SK-N-SH treated with all-trans-retinoic acid at 6 μM for 48 hours (cell line): ENCODE results near the gene PIK3CD.

ENCODE experiments used
- ATAC-seq: fragments of 200-7000 bp; cut with Tn5 transposase; 3 replicates; pipeline ENCODE4 v1.9.1; 2020; ENCODE audit warnings: mild to moderate bottlenecking, moderate library complexity
- ARNTL ChIP-seq: fragments of 450-650 bp; formaldehyde crosslinking; IDR thresholded peaks from 2 replicates; pipeline ENCODE4 v1.5.0; 2020; ENCODE audit warnings: low read depth, mild to moderate bottlenecking, moderate library complexity, borderline replicate concordance
- BACH2 ChIP-seq: fragments of 250-450 bp; sonication (Bioruptor Pico); IDR thresholded peaks from 2 replicates; pipeline ENCODE4 v1.9.0; 2021; ENCODE audit warnings: mild to moderate bottlenecking, borderline replicate concordance
- CSDC2 ChIP-seq: fragments of 250-450 bp; sonication (Bioruptor Pico); IDR thresholded peaks from 2 replicates; pipeline ENCODE4 v1.5.0; 2020; ENCODE audit warnings: mild to moderate bottlenecking, moderate library complexity
- ESRRG ChIP-seq: fragments of 250-450 bp; sonication (Bioruptor Pico); IDR thresholded peaks from 2 replicates; pipeline ENCODE4 v1.6.1; 2021; ENCODE audit warnings: mild to moderate bottlenecking
- GLIS3 ChIP-seq: fragments of 250-450 bp; sonication (Bioruptor Pico); IDR thresholded peaks from 2 replicates; pipeline ENCODE4 v1.5.0; 2020; ENCODE audit warnings: mild to moderate bottlenecking, moderate library complexity
- ISL1 ChIP-seq: fragments of 250-450 bp; sonication (Bioruptor Pico); IDR thresholded peaks from 2 replicates; pipeline ENCODE4 v2.1.2; 2022; ENCODE audit warnings: mild to moderate bottlenecking, moderate library complexity
- OSR1 ChIP-seq: fragments of 250-450 bp; sonication (Bioruptor Pico); IDR thresholded peaks from 2 replicates; pipeline ENCODE4 v1.8.0; 2022; ENCODE audit warnings: moderate library complexity, mild to moderate bottlenecking, inconsistent platforms
- PPARA ChIP-seq: fragments of 250-450 bp; sonication (Bioruptor Pico); IDR thresholded peaks from 2 replicates; pipeline ENCODE4 v1.5.0; 2020; ENCODE audit warnings: mild to moderate bottlenecking, borderline replicate concordance
- RARB ChIP-seq: fragments of 250-450 bp; sonication (Bioruptor Pico); IDR thresholded peaks from 2 replicates; pipeline ENCODE4 v1.8.0; 2021; ENCODE audit warnings: mild to moderate bottlenecking, moderate library complexity
- SNAI2 ChIP-seq: fragments of 250-450 bp; sonication (Bioruptor Pico); IDR thresholded peaks from 2 replicates; pipeline ENCODE4 v1.5.0; 2020; ENCODE audit warnings: mild to moderate bottlenecking, moderate library complexity
- TCF4 ChIP-seq: fragments of 250-450 bp; sonication (Bioruptor Pico); IDR thresholded peaks from 2 replicates; pipeline ENCODE4 v1.8.0; 2021; ENCODE audit warnings: mild to moderate bottlenecking, moderate library complexity, borderline replicate concordance
- TOX ChIP-seq: fragments of 250-450 bp; sonication (Bioruptor Pico); IDR thresholded peaks from 2 replicates; pipeline ENCODE4 v1.8.0; 2021; ENCODE audit warnings: mild to moderate bottlenecking, moderate library complexity, borderline replicate concordance
- ZC3H10 ChIP-seq: fragments of 250-450 bp; sonication (Bioruptor Pico); IDR thresholded peaks from 2 replicates; pipeline ENCODE4 v1.5.1; 2021; ENCODE audit warnings: mild to moderate bottlenecking, moderate library complexity
- ZFP3 ChIP-seq: fragments of 250-450 bp; sonication (Bioruptor Pico); IDR thresholded peaks from 2 replicates; pipeline ENCODE4 v1.5.0; 2020; ENCODE audit warnings: mild to moderate bottlenecking, moderate library complexity
- ZFP30 ChIP-seq: fragments of 450-650 bp; formaldehyde crosslinking; IDR thresholded peaks from 2 replicates; pipeline ENCODE4 v1.5.0; 2022; ENCODE audit warnings: mild to moderate bottlenecking, moderate library complexity
- ZNF565 ChIP-seq: fragments of 450-650 bp; formaldehyde crosslinking; conservative IDR thresholded peaks from 2 replicates; pipeline ENCODE4 v1.5.0; 2020; ENCODE audit warnings: low read depth, mild to moderate bottlenecking, moderate library complexity
- ZNF70 ChIP-seq: fragments of 450-650 bp; formaldehyde crosslinking; IDR thresholded peaks from 2 replicates; pipeline ENCODE4 v1.5.0; 2020; ENCODE audit warnings: mild to moderate bottlenecking, moderate library complexity
- ZNF8 ChIP-seq: fragments of 450-650 bp; formaldehyde crosslinking; IDR thresholded peaks from 2 replicates; pipeline ENCODE4 v1.5.0; 2020; ENCODE audit warnings: mild to moderate bottlenecking, moderate library complexity
- TF ChIP-seq, protein P1 (sequence below): fragments of 250-450 bp; sonication (Bioruptor Pico); IDR thresholded peaks from 2 replicates; pipeline ENCODE4 v1.8.0; 2020; ENCODE audit warnings: mild to moderate bottlenecking, moderate library complexity, borderline replicate concordance
- TF ChIP-seq, protein P2 (sequence below): fragments of 250-450 bp; sonication (Bioruptor Pico); IDR thresholded peaks from 2 replicates; pipeline ENCODE4 v1.8.0; 2021; ENCODE audit warnings: low read depth, mild to moderate bottlenecking, moderate library complexity, borderline replicate concordance
- TF ChIP-seq, protein P3 (sequence below): fragments of 250-450 bp; sonication (Bioruptor Pico); IDR thresholded peaks from 2 replicates; pipeline ENCODE4 v1.5.1; 2020; ENCODE audit warnings: low read depth, mild to moderate bottlenecking, moderate library complexity
- TF ChIP-seq, protein P4 (sequence below): fragments of 250-450 bp; sonication (Bioruptor Pico); IDR thresholded peaks from 2 replicates; pipeline ENCODE4 v1.5.0; 2020; ENCODE audit warnings: mild to moderate bottlenecking, moderate library complexity

PIK3CD gene

DNA sequence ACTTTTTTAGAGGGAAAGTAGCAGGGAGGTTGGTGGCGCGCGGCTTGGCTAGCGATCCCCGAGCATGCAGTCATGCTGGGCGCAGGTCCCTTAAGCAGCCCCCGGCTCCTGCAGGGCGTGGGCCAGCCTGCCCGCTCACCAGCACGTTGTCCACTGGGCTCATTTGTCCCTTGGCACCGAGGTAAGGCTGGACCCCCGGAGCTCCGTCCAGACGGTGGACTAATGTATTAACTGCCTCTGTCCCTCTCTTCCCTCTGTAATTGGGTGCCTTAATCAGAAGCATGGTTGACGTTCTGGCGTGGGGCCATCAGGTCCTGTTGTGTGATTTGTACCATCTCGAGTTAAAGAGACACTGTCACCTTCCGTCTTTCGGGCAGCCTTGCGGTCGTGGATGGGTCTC lies 45.1 kb upstream of the PIK3CD start (continued):
- TF ChIP-seq ZNF565 (CRISPR knock-in tag) (no peak), OSR1 (CRISPR knock-in tag) (no peak), RARB (no peak), ISL1 (CRISPR knock-in tag) (no peak), ZC3H10 (no peak), SNAI2 (CRISPR knock-in tag) (no peak), ESRRG (CRISPR knock-in tag) (no peak), CSDC2 (CRISPR knock-in tag) (no peak), ZNF8 (CRISPR knock-in tag) (no peak), BACH2 (CRISPR knock-in tag) (no peak), GLIS3 (no peak), ZNF70 (no peak)
- TF ChIP-seq, protein P1, sequence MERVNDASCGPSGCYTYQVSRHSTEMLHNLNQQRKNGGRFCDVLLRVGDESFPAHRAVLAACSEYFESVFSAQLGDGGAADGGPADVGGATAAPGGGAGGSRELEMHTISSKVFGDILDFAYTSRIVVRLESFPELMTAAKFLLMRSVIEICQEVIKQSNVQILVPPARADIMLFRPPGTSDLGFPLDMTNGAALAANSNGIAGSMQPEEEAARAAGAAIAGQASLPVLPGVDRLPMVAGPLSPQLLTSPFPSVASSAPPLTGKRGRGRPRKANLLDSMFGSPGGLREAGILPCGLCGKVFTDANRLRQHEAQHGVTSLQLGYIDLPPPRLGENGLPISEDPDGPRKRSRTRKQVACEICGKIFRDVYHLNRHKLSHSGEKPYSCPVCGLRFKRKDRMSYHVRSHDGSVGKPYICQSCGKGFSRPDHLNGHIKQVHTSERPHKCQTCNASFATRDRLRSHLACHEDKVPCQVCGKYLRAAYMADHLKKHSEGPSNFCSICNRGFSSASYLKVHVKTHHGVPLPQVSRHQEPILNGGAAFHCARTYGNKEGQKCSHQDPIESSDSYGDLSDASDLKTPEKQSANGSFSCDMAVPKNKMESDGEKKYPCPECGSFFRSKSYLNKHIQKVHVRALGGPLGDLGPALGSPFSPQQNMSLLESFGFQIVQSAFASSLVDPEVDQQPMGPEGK (CRISPR knock-in tag) = no peak
- TF ChIP-seq, protein P2, sequence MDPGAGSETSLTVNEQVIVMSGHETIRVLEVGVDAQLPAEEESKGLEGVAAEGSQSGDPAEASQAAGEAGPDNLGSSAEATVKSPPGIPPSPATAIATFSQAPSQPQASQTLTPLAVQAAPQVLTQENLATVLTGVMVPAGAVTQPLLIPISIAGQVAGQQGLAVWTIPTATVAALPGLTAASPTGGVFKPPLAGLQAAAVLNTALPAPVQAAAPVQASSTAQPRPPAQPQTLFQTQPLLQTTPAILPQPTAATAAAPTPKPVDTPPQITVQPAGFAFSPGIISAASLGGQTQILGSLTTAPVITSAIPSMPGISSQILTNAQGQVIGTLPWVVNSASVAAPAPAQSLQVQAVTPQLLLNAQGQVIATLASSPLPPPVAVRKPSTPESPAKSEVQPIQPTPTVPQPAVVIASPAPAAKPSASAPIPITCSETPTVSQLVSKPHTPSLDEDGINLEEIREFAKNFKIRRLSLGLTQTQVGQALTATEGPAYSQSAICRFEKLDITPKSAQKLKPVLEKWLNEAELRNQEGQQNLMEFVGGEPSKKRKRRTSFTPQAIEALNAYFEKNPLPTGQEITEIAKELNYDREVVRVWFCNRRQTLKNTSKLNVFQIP (CRISPR knock-in tag) = no peak
- TF ChIP-seq, all 23 proteins: peak for 0

DNA sequence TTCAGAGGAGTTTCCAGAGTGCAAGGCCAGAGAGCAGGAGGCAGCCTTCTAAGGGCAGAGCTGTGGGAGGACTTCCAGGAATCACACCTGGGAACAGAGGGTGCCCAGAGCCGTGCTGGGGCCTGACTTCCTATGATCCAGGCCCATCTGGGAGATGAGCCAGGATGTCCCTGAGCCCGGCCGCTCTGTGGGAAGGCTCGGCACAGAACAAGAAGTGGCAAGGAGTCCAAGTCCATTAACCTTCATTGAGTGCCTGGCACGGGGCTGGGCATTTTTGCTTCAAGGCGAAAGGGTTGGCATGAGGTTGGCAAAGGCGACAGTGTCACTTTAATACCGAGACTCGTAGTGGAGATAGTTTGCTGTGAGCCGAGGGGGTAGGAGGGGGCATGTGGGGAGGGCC lies 44.6 kb upstream of the PIK3CD start:
- TF ChIP-seq BACH2 (CRISPR knock-in tag) = no peak
- TF ChIP-seq RARB = no peak
- TF ChIP-seq, protein P3, sequence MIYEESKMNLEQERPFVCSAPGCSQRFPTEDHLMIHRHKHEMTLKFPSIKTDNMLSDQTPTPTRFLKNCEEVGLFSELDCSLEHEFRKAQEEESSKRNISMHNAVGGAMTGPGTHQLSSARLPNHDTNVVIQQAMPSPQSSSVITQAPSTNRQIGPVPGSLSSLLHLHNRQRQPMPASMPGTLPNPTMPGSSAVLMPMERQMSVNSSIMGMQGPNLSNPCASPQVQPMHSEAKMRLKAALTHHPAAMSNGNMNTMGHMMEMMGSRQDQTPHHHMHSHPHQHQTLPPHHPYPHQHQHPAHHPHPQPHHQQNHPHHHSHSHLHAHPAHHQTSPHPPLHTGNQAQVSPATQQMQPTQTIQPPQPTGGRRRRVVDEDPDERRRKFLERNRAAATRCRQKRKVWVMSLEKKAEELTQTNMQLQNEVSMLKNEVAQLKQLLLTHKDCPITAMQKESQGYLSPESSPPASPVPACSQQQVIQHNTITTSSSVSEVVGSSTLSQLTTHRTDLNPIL (CRISPR knock-in tag) = no peak
- no peak for TF ChIP-seq ESRRG (CRISPR knock-in tag)
- no peak for TF ChIP-seq OSR1 (CRISPR knock-in tag)
- no peak for TF ChIP-seq ZNF565 (CRISPR knock-in tag)
- TF ChIP-seq CSDC2 (CRISPR knock-in tag) = no peak
- TF ChIP-seq ARNTL = no peak
- no peak for TF ChIP-seq TCF4
- TF ChIP-seq, protein P1 (CRISPR knock-in tag) = no peak
- no peak for TF ChIP-seq GLIS3
- no peak for TF ChIP-seq ZFP3 (CRISPR knock-in tag)
- no peak for TF ChIP-seq ZNF70
- no peak for TF ChIP-seq ISL1 (CRISPR knock-in tag)
- no peak for TF ChIP-seq ZFP30
- no peak for TF ChIP-seq TOX
- TF ChIP-seq SNAI2 (CRISPR knock-in tag) = no peak
- TF ChIP-seq, protein P4, sequence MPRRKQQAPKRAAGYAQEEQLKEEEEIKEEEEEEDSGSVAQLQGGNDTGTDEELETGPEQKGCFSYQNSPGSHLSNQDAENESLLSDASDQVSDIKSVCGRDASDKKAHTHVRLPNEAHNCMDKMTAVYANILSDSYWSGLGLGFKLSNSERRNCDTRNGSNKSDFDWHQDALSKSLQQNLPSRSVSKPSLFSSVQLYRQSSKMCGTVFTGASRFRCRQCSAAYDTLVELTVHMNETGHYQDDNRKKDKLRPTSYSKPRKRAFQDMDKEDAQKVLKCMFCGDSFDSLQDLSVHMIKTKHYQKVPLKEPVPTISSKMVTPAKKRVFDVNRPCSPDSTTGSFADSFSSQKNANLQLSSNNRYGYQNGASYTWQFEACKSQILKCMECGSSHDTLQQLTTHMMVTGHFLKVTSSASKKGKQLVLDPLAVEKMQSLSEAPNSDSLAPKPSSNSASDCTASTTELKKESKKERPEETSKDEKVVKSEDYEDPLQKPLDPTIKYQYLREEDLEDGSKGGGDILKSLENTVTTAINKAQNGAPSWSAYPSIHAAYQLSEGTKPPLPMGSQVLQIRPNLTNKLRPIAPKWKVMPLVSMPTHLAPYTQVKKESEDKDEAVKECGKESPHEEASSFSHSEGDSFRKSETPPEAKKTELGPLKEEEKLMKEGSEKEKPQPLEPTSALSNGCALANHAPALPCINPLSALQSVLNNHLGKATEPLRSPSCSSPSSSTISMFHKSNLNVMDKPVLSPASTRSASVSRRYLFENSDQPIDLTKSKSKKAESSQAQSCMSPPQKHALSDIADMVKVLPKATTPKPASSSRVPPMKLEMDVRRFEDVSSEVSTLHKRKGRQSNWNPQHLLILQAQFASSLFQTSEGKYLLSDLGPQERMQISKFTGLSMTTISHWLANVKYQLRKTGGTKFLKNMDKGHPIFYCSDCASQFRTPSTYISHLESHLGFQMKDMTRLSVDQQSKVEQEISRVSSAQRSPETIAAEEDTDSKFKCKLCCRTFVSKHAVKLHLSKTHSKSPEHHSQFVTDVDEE = no peak
- no peak for TF ChIP-seq ZC3H10
- no peak for TF ChIP-seq PPARA
- no peak for ATAC-seq

DNA sequence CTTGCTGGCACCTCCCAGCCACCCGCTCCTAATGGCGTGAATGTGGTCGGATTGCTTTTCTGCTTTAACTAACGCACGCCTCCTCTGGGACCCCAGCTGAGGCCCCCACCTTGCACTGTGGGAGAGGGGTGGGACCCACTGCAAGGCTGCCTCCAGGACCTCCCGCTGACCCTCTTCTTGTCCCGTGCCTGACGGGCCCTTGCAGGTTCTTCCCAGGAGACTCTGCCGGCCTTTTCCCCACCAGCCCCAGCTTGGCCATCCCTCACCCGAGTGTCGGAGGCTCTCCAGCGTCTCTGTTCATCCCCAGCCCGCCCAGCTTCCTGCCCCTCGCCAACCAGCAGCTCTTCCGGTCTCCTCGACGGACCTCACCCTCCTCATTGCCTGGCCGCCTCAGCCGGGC lies 44.2 kb upstream of the PIK3CD start:
- ATAC-seq = no peak
- TF ChIP-seq CSDC2 (CRISPR knock-in tag) (no peak), OSR1 (CRISPR knock-in tag) (no peak), ZNF565 (CRISPR knock-in tag) (no peak), ESRRG (CRISPR knock-in tag) (no peak), ZFP3 (CRISPR knock-in tag) (no peak), BACH2 (CRISPR knock-in tag) (no peak), PPARA (no peak), ISL1 (CRISPR knock-in tag) (no peak)
- TF ChIP-seq, protein P4 = no peak
- TF ChIP-seq, protein P3 (CRISPR knock-in tag) = no peak
- TF ChIP-seq, protein P2 (CRISPR knock-in tag) = no peak
